WTC11 (cell line): ENCODE results near the gene CD1D.

Source experiments
- ATF6 ChIP-seq: sonication (generic); formaldehyde crosslinking; IDR thresholded peaks from 2 replicates; pipeline ENCODE4 v1.8.1; 2023; ENCODE audit warnings: mild to moderate bottlenecking, missing genetic modification reagents
- CDX4 ChIP-seq: fragments of 250-450 bp; sonication (Bioruptor Pico); IDR thresholded peaks from 2 replicates; pipeline ENCODE4 v1.9.0; 2021; ENCODE audit warnings: moderate library complexity, mild to moderate bottlenecking, inconsistent platforms, borderline replicate concordance
- CREM ChIP-seq: sonication (generic); formaldehyde crosslinking; IDR thresholded peaks from 2 replicates; pipeline ENCODE4 v1.8.1; 2022; ENCODE audit warnings: mild to moderate bottlenecking, missing genetic modification reagents, moderate library complexity
- CTCF ChIP-seq: fragments of 200-600 bp; IDR thresholded peaks from 2 replicates; pipeline ENCODE4 v1.8.0; 2022; ENCODE audit warnings: antibody characterized with exemption
- FOXJ3 ChIP-seq: sonication (generic); formaldehyde crosslinking; IDR thresholded peaks from 2 replicates; pipeline ENCODE4 v1.9.0; 2021; ENCODE audit warnings: missing genetic modification reagents, mild to moderate bottlenecking, borderline replicate concordance
- IRF2 ChIP-seq: sonication (generic); formaldehyde crosslinking; IDR thresholded peaks from 2 replicates; pipeline ENCODE4 v1.8.0; 2022; ENCODE audit warnings: low read depth, missing genetic modification reagents, borderline replicate concordance
- SMAD3 ChIP-seq: sonication (generic); formaldehyde crosslinking; IDR thresholded peaks from 2 replicates; pipeline ENCODE4 v1.8.0; 2022; ENCODE audit warnings: missing genetic modification reagents, mild to moderate bottlenecking, borderline replicate concordance
- SP1 ChIP-seq: sonication (generic); formaldehyde crosslinking; conservative IDR thresholded peaks from 2 replicates; pipeline ENCODE4 v1.8.1; 2022; ENCODE audit warnings: missing genetic modification reagents
- ZNF219 ChIP-seq: sonication (generic); formaldehyde crosslinking; IDR thresholded peaks from 2 replicates; pipeline ENCODE4 v1.8.0; 2023; ENCODE audit warnings: missing genetic modification reagents, mild to moderate bottlenecking, borderline replicate concordance

- TF ChIP-seq ZNF219 (no peak), CTCF (no peak), CREM (no peak), CDX4 (CRISPR knock-in tag) (no peak), IRF2 (no peak), FOXJ3 (CRISPR knock-in tag) (no peak), ATF6 (CRISPR knock-in tag) (no peak), SP1 (CRISPR knock-in tag) (no peak), SMAD3 (CRISPR knock-in tag) (no peak)
Measured at GRCh38 chr1:158200527-158200926, 19.8 kb downstream of the CD1D start.
